ENCODE measurements around the gene MYO3B.

The MYO3B gene

DNA sequence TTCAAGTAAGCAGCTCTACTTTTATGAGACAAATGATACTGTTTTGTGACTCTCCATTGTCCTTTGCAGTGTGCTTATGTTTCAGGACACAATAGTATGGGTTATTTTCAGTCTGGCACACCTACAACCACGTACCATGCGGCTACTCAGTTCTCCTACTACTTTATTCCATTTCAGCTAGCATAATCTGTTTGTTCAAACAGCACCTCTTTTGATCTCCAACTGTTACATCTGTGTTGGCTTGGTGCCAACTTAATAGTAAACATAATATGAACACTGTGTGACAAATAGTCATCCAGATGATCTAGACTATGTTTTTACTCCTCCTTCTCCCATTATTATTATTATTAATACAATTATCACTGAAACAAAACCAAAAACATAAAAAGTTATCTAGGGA lies 40.5 kb downstream of the MYO3B start:
- DNase-seq (ENCODE audit: low read depth), result no peak
- TF ChIP-seq MYC (IDR thresholded peaks at IDR 0.05; ENCODE audit: low read depth, low read length), result no peak
- TF ChIP-seq, protein P1, sequence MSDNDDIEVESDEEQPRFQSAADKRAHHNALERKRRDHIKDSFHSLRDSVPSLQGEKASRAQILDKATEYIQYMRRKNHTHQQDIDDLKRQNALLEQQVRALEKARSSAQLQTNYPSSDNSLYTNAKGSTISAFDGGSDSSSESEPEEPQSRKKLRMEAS (IDR thresholded peaks at IDR 0.05; ENCODE audit: low read depth, low read length), result no peak
- TF ChIP-seq, protein P2, sequence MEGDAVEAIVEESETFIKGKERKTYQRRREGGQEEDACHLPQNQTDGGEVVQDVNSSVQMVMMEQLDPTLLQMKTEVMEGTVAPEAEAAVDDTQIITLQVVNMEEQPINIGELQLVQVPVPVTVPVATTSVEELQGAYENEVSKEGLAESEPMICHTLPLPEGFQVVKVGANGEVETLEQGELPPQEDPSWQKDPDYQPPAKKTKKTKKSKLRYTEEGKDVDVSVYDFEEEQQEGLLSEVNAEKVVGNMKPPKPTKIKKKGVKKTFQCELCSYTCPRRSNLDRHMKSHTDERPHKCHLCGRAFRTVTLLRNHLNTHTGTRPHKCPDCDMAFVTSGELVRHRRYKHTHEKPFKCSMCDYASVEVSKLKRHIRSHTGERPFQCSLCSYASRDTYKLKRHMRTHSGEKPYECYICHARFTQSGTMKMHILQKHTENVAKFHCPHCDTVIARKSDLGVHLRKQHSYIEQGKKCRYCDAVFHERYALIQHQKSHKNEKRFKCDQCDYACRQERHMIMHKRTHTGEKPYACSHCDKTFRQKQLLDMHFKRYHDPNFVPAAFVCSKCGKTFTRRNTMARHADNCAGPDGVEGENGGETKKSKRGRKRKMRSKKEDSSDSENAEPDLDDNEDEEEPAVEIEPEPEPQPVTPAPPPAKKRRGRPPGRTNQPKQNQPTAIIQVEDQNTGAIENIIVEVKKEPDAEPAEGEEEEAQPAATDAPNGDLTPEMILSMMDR (IDR thresholded peaks at IDR 0.05; ENCODE audit: low read depth, low read length), result no peak
- no peak for TF ChIP-seq POLR2A (IDR thresholded peaks at IDR 0.05; ENCODE audit: extremely low read depth, insufficient read length)

DNA sequence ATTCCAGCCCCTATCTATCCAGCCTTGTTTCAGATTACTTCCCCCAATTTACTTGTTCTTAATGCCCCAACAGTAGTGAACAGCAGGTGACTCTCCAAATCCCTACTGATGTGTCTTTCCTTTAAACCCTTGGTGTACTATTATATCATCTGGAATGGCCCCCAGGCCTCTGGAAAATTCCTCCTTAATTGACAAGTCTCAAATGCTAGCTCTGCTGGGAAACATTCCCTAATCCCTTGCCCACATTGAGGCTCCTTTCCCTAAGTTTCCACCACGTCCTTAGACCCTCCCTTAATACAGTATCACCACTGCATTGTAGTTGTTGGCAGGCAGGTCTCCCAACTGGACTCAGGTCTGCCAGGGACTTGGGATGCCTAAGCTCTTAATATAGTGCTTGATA lies 41.0 kb downstream of the MYO3B start:
- DNase-seq (ENCODE audit: low read depth), result no peak
- no peak for TF ChIP-seq POLR2A (IDR thresholded peaks at IDR 0.05; ENCODE audit: extremely low read depth, insufficient read length)
- TF ChIP-seq, protein P1 (IDR thresholded peaks at IDR 0.05; ENCODE audit: low read depth, low read length), result no peak
- TF ChIP-seq, protein P2 (IDR thresholded peaks at IDR 0.05; ENCODE audit: low read depth, low read length), result no peak
- no peak for TF ChIP-seq MYC (IDR thresholded peaks at IDR 0.05; ENCODE audit: low read depth, low read length)
- no peak overlapping the region for H3K4me3 ChIP-seq (ENCODE audit: low read depth, low read length)

More for the DNA sequence above, 40.5 kb downstream of the MYO3B start:
- H3K4me3 ChIP-seq (ENCODE audit: low read depth, low read length), result no peak overlapping the region

DNA sequence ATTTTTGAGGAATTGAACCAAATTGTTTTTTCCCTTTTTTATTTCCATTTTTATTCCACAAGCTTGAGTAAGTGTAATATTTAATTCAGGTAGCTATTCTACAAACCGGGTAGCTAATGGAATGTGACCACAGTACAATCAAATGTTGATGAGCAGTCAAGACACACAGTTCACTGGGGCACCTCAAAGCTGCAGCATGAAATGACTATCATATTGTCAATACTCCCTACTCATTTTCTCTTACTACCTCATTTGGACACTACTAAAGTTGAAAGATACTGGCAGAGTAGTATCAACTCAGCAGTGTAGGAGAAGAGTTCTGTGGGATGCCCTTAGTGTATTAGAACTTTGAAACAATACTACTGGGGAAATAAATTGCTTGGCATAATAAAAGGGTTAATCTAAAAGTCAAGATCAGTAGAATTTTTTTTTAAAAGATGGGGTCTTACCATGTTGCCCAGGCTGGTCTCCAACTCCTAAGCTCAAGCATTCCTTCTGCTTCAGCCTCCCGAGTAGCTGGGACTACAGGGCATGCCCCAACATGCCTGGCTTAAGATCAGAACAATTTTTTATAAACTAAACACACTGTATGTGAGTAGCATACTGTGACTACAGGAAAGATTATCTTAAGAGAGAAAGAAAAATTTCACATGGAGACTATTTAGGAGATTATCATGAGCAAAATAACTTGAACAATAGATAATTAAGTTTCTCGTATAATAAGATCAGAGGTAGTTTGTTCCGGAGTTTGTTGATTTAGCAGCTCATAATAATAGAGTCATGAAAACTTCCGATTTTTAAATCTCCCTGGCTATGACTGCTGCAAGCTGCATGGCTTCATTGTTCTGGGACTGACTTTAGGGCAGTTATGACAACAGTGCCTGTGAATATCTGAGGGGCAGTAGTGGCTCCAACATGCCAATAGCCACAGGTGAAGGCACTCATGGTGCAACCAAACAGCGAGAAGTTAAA lies 43.7 kb downstream of the MYO3B start:
- no peak for DNase-seq (ENCODE audit: low read depth)
- TF ChIP-seq POLR2A (IDR thresholded peaks at IDR 0.05; ENCODE audit: extremely low read depth, insufficient read length), result no peak
- TF ChIP-seq MYC (IDR thresholded peaks at IDR 0.05; ENCODE audit: low read depth, low read length), result no peak
- TF ChIP-seq, protein P2 (IDR thresholded peaks at IDR 0.05; ENCODE audit: low read depth, low read length), result no peak
- TF ChIP-seq, protein P1 (IDR thresholded peaks at IDR 0.05; ENCODE audit: low read depth, low read length), result no peak
- H3K4me3 ChIP-seq (ENCODE audit: low read depth, low read length), result no peak overlapping the region

DNA sequence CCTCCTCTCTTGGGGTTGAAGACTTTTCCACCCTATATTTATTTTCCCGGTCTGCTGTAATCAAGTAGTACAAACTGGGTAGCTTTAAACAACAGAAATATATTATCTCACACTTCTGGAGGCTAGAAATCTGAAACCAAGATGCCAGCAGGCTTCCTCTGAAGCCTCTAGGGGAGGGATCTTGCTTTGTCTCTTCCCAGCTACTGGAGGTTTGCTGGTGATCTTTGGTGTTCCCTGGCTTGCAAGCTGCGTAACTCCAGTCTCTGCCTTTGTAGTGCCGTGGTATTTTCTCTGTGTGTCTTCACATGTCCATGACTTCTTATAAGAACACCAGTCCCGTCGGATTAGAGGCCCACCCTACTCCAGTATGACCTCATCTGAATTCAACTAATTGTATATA lies 44.4 kb downstream of the MYO3B start:
- TF ChIP-seq, protein P1 (IDR thresholded peaks at IDR 0.05; ENCODE audit: low read depth, low read length), result no peak
- TF ChIP-seq, protein P2 (IDR thresholded peaks at IDR 0.05; ENCODE audit: low read depth, low read length), result no peak
- TF ChIP-seq POLR2A (IDR thresholded peaks at IDR 0.05; ENCODE audit: extremely low read depth, insufficient read length) (no peak), MYC (IDR thresholded peaks at IDR 0.05; ENCODE audit: low read depth, low read length) (no peak)
- no peak overlapping the region for H3K4me3 ChIP-seq (ENCODE audit: low read depth, low read length)
- no peak for DNase-seq (ENCODE audit: low read depth)

DNA sequence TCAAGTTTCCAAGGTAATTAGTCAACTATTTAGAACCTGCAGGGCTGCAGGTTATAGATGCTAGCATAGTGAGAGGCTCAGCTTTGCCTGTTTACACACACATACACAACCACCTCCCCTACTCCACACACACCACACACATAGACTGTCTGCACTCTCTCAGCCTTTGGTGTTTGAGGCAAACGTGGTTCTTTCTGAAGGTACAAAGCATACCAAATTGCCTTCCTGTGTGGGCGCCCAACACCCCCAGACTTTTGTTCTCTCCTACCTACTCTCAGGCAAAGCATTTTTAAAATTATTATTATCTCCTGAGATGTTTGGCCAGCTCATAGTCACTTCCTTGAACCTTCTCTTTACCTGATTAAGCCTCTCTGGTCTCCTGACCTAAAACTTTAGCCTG lies 44.9 kb downstream of the MYO3B start:
- H3K4me3 ChIP-seq (ENCODE audit: low read depth, low read length), result no peak overlapping the region
- DNase-seq (ENCODE audit: low read depth), result no peak
- no peak for TF ChIP-seq MYC (IDR thresholded peaks at IDR 0.05; ENCODE audit: low read depth, low read length)
- no peak for TF ChIP-seq POLR2A (IDR thresholded peaks at IDR 0.05; ENCODE audit: extremely low read depth, insufficient read length)
- TF ChIP-seq, protein P2 (IDR thresholded peaks at IDR 0.05; ENCODE audit: low read depth, low read length), result no peak
- TF ChIP-seq, protein P1 (IDR thresholded peaks at IDR 0.05; ENCODE audit: low read depth, low read length), result no peak

All from NB4 (cell line).